ENCODE measurements around the gene SDC4. TPM values are rescaled to one million over a fixed set of nuclear protein-coding genes. Genes with fewer than 3 reads are reported as not detected.

SDC4 gene
- total and polyA plus RNA-seq, 9 of the 15 experiments (the other 6 are each of a cell fraction or from before 2014, with no cell fraction given), result 2.1 to 10.7 (median 6.3) TPM

GRCh38 chr20:45387274-45387673 is 39.0 kb upstream of the SDC4 start (continued):
- TF ChIP-seq, protein P1, sequence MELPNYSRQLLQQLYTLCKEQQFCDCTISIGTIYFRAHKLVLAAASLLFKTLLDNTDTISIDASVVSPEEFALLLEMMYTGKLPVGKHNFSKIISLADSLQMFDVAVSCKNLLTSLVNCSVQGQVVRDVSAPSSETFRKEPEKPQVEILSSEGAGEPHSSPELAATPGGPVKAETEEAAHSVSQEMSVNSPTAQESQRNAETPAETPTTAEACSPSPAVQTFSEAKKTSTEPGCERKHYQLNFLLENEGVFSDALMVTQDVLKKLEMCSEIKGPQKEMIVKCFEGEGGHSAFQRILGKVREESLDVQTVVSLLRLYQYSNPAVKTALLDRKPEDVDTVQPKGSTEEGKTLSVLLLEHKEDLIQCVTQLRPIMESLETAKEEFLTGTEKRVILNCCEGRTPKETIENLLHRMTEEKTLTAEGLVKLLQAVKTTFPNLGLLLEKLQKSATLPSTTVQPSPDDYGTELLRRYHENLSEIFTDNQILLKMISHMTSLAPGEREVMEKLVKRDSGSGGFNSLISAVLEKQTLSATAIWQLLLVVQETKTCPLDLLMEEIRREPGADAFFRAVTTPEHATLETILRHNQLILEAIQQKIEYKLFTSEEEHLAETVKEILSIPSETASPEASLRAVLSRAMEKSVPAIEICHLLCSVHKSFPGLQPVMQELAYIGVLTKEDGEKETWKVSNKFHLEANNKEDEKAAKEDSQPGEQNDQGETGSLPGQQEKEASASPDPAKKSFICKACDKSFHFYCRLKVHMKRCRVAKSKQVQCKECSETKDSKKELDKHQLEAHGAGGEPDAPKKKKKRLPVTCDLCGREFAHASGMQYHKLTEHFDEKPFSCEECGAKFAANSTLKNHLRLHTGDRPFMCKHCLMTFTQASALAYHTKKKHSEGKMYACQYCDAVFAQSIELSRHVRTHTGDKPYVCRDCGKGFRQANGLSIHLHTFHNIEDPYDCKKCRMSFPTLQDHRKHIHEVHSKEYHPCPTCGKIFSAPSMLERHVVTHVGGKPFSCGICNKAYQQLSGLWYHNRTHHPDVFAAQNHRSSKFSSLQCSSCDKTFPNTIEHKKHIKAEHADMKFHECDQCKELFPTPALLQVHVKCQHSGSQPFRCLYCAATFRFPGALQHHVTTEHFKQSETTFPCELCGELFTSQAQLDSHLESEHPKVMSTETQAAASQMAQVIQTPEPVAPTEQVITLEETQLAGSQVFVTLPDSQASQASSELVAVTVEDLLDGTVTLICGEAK (IDR thresholded peaks at IDR 0.05), result no peak
- TF ChIP-seq, protein P1 (CRISPR knock-in tag; IDR thresholded peaks at IDR 0.05), result no peak
- TF ChIP-seq CREBBP (IDR thresholded peaks at IDR 0.05; ENCODE audit: low read depth, low read length) (no peak), HMGN3 (IDR thresholded peaks at IDR 0.05; ENCODE audit: borderline replicate concordance, extremely low read depth, insufficient read length, low read depth, low read length) (no peak), MTF1 (CRISPR knock-in tag; IDR thresholded peaks at IDR 0.05; ENCODE audit: borderline replicate concordance) (no peak), SREBF1 (IDR thresholded peaks at IDR 0.05; ENCODE audit: borderline replicate concordance, low read depth, low read length) (no peak), UBTF (IDR thresholded peaks at IDR 0.05; ENCODE audit: borderline replicate concordance in 1 of 2, low read depth in 2 of 2, low read length in 2 of 2) (no peak), MAFF (IDR thresholded peaks at IDR 0.05; ENCODE audit: low read length) (no peak), NCOA2 (IDR thresholded peaks at IDR 0.05; ENCODE audit: partially characterized antibody in 2 of 2) (no peak), ZNF561 (CRISPR knock-in tag; conservative IDR thresholded peaks at IDR 0.05) (no peak)

Data from K562 (cell line).